GM12878 (cell line): Measurements from ENCODE around the gene ATP5ME. TPM values are rescaled to one million over a fixed set of nuclear protein-coding genes. Genes with fewer than 3 reads are reported as not detected.

ENCODE experiments used
- BRCA1 ChIP-seq: IDR thresholded peaks from 2 replicates; pipeline ENCODE4 v1.6.1; 2011; ENCODE audit warnings: low read depth, low read length, improper control_type of control experiment
- CBX5 ChIP-seq: sonication (generic); IDR thresholded peaks from 2 replicates; pipeline ENCODE4 v1.6.1; 2016; ENCODE audit warnings: low read depth, moderate library complexity, mild to moderate bottlenecking, inconsistent platforms
- FOS ChIP-seq: IDR thresholded peaks from 3 replicates; pipeline ENCODE4 v1.6.1; 2011; ENCODE audit warnings: borderline replicate concordance; ENCODE audit not compliant: insufficient read length; ENCODE audit errors: extremely low read depth
- FOXK2 ChIP-seq: fragments of 450-650 bp; IDR thresholded peaks from 2 replicates; pipeline ENCODE4 v1.6.1; 2017; ENCODE audit warnings: mild to moderate bottlenecking, moderate library complexity
- FOXM1 ChIP-seq: IDR thresholded peaks from 2 replicates; pipeline ENCODE4 v1.6.1; 2012; ENCODE audit warnings: low read depth, mild to moderate bottlenecking, inconsistent platforms, low read length, moderate library complexity
- MTA3 ChIP-seq: IDR thresholded peaks from 2 replicates; pipeline ENCODE4 v1.6.1; 2012; ENCODE audit warnings: low read length, inconsistent platforms, borderline replicate concordance
- MXI1 ChIP-seq: fragments of 150-350 bp; IDR thresholded peaks from 2 replicates; pipeline ENCODE4 v1.6.1; 2011; ENCODE audit warnings: low read depth, mild to moderate bottlenecking, inconsistent platforms, low read length, improper control_type of control experiment
- NR2C2 ChIP-seq: IDR thresholded peaks from 2 replicates; pipeline ENCODE4 v1.6.1; 2011; ENCODE audit warnings: borderline replicate concordance, low read depth; ENCODE audit not compliant: control insufficient read depth, insufficient read length
- POLR2AphosphoS2 ChIP-seq: IDR thresholded peaks from 2 replicates; pipeline ENCODE4 v1.6.1; 2011; ENCODE audit warnings: low read depth, mild to moderate bottlenecking, low read length, improper control_type of control experiment, moderate library complexity
- RAD21 ChIP-seq: IDR thresholded peaks from 2 replicates; pipeline ENCODE4 v1.6.1; 2011; ENCODE audit warnings: mild to moderate bottlenecking, low read depth, low read length, moderate library complexity; ENCODE audit not compliant: insufficient read depth
- RCOR1 ChIP-seq: conservative IDR thresholded peaks from 2 replicates; pipeline ENCODE4 v1.6.1; 2012; ENCODE audit warnings: low read depth, low read length, improper control_type of control experiment
- RELA ChIP-seq: fragments of 450-650 bp; IDR thresholded peaks from 2 replicates; pipeline ENCODE4 v1.8.0; 2014; ENCODE audit warnings: borderline replicate concordance; ENCODE audit not compliant: partially characterized antibody
- RFX5 ChIP-seq: IDR thresholded peaks from 2 replicates; pipeline ENCODE4 v1.6.1; 2011; ENCODE audit warnings: low read depth, low read length, improper control_type of control experiment
- RUNX3 ChIP-seq: IDR thresholded peaks from 2 replicates; pipeline ENCODE4 v1.6.1; 2012; ENCODE audit warnings: low read length, inconsistent platforms
- SIN3A ChIP-seq: IDR thresholded peaks from 2 replicates; pipeline ENCODE4 v1.6.1; 2012; ENCODE audit warnings: low read depth, low read length, improper control_type of control experiment
- SIX5 ChIP-seq: IDR thresholded peaks from 2 replicates; pipeline ENCODE4 v1.6.1; 2011; ENCODE audit warnings: mild to moderate bottlenecking, low read depth, low read length, moderate library complexity; ENCODE audit not compliant: severe bottlenecking
- SRF ChIP-seq, 2 experiments: IDR thresholded peaks; 2 replicates each; pipeline ENCODE4 v1.6.1; 2011; ENCODE audit warnings: low read depth in 2 of 2, low read length in 2 of 2, mild to moderate bottlenecking in 1 of 2, moderate library complexity in 1 of 2
- TAF1 ChIP-seq: IDR thresholded peaks from 2 replicates; pipeline ENCODE4 v1.6.1; 2011; ENCODE audit warnings: mild to moderate bottlenecking, low read depth, low read length, borderline replicate concordance
- TCF12 ChIP-seq: IDR thresholded peaks from 2 replicates; pipeline ENCODE4 v1.6.1; 2011; ENCODE audit warnings: low read depth, mild to moderate bottlenecking, low read length
- TCF3 ChIP-seq: IDR thresholded peaks from 2 replicates; pipeline ENCODE4 v1.6.1; 2012; ENCODE audit warnings: low read depth, mild to moderate bottlenecking, low read length, borderline replicate concordance; ENCODE audit not compliant: insufficient read depth
- YBX1 ChIP-seq: fragments of 450-650 bp; IDR thresholded peaks from 2 replicates; pipeline ENCODE4 v1.6.1; 2016; ENCODE audit warnings: antibody characterized with exemption
- ZNF207 ChIP-seq: fragments of 450-650 bp; IDR thresholded peaks from 2 replicates; pipeline ENCODE4 v1.6.1; 2014; ENCODE audit warnings: antibody characterized with exemption, mild to moderate bottlenecking, borderline replicate concordance
- polyA plus RNA-seq, 11 experiments: library from polyadenylated mRNA; depleted of rRNA in 4 of 11; unstranded in 6 of 11; stranded (reverse) in 5 of 11; fragments of >200 nt; fragmentation: Nextera tagmentation in 4 of 11; fragmentation: Illumina TruSeq in 1 of 11; extraction: Ambion mirVana in 4 of 11; extraction: Trizol in 1 of 11; gene quantifications; 1 replicate in 1 of 11; 2 replicates in 10 of 11; pipeline versions ENCODE4 v1.2.1 to v1.2.3, GENCODE V29; 2011 to 2016; ENCODE audit warnings: inconsistent platforms in 2 of 11, missing spikeins in 2 of 11, low read depth in 1 of 11
- total RNA-seq, 4 experiments: library from RNA; depleted of rRNA in 3 of 4; stranded (reverse); fragments of >200 nt in 3 of 4; fragmentation: Illumina TruSeq in 1 of 4; extraction: Trizol in 1 of 4; gene quantifications; 2 replicates each; pipeline versions ENCODE4 v1.2.1 to v1.2.3, GENCODE V29; 2013 to 2021
- TF ChIP-seq, protein P1 (sequence below): fragments of 450-650 bp; IDR thresholded peaks from 2 replicates; pipeline ENCODE4 v1.6.1; 2017; ENCODE audit warnings: low read depth, mild to moderate bottlenecking, moderate library complexity
- TF ChIP-seq, protein P2 (sequence below): IDR thresholded peaks from 2 replicates; pipeline ENCODE4 v1.6.1; 2012; ENCODE audit warnings: low read depth, low read length, improper control_type of control experiment
- TF ChIP-seq, protein P3 (sequence below): IDR thresholded peaks from 2 replicates; pipeline ENCODE4 v1.6.1; 2012; ENCODE audit warnings: low read depth, low read length, improper control_type of control experiment
- TF ChIP-seq, protein P4 (sequence below): fragments of 450-650 bp; IDR thresholded peaks from 2 replicates; pipeline ENCODE4 v1.6.1; 2014; ENCODE audit warnings: mild to moderate bottlenecking

ATP5ME gene
- total and polyA plus RNA-seq, 10 of the 15 experiments (the other 5 are each of a cell fraction or from before 2014, with no cell fraction given): 279 to 2,374 (median 509) TPM

DNA sequence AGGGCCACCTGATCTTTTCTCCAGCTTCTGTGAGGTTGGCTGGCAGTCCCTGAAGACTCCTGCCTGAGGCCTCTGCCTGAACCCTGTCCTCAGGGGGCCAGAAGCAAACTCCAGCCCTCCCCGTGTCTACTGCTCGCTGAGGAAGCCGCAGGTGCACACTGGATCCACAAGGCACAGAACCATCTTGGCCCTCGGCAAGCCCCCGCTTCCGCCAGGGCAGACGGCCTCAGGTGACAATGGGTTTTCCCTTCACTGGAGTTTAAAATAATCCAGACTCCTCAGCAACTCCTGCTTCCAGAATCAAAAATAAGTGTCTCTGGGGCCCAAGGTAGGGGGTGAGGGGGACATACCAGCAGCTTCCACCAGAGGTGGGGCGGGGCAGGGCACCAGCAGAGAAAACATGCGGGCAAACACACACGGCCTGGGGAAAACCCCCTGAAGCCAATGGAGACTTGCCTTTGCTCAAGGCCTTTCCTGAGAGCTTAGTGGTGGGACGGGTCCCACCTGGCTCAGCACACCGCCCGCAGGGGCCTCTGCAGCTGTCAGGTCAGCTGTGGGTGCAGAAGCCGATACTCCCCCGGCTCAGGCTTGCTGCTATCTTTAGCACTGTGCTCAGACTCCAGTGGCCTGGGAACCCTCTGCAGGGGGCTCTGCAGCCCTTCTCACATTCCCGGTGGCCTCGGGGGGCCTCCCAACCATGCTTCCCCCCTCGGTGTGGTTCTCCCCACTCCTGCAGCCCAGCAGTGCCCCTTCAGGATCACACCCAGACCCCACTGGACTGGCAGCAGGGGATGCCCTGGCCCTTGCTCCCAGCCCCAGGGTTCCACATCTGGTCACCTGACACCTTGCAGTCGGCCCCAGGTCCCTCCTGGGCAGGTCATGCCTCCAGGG is 2.1 kb upstream of the ATP5ME start (continued):
- no peak for TF ChIP-seq RELA
- TF ChIP-seq MTA3: no peak
- no peak for TF ChIP-seq RUNX3
- no peak for TF ChIP-seq FOXM1
- peak; percentile 82 for TF ChIP-seq TCF3
- TF ChIP-seq, protein P1, sequence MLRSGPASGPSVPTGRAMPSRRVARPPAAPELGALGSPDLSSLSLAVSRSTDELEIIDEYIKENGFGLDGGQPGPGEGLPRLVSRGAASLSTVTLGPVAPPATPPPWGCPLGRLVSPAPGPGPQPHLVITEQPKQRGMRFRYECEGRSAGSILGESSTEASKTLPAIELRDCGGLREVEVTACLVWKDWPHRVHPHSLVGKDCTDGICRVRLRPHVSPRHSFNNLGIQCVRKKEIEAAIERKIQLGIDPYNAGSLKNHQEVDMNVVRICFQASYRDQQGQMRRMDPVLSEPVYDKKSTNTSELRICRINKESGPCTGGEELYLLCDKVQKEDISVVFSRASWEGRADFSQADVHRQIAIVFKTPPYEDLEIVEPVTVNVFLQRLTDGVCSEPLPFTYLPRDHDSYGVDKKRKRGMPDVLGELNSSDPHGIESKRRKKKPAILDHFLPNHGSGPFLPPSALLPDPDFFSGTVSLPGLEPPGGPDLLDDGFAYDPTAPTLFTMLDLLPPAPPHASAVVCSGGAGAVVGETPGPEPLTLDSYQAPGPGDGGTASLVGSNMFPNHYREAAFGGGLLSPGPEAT: peak; percentile 61; the same call in 1 of the 2 replicates
- TF ChIP-seq TAF1: no peak
- no peak for TF ChIP-seq POLR2AphosphoS2
- no peak for TF ChIP-seq BRCA1
- TF ChIP-seq FOXK2: no peak
- 0 out of 2 replicates have a peak, but pooled peaks have one; percentile 7 for TF ChIP-seq MXI1
- TF ChIP-seq RFX5: no peak
- TF ChIP-seq, protein P2, sequence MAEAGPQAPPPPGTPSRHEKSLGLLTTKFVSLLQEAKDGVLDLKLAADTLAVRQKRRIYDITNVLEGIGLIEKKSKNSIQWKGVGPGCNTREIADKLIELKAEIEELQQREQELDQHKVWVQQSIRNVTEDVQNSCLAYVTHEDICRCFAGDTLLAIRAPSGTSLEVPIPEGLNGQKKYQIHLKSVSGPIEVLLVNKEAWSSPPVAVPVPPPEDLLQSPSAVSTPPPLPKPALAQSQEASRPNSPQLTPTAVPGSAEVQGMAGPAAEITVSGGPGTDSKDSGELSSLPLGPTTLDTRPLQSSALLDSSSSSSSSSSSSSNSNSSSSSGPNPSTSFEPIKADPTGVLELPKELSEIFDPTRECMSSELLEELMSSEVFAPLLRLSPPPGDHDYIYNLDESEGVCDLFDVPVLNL: no peak
- TF ChIP-seq ZNF207: no peak
- TF ChIP-seq YBX1: no peak
- no peak for TF ChIP-seq RCOR1
- TF ChIP-seq SIX5: no peak
- TF ChIP-seq TCF12: peak; percentile 94
- TF ChIP-seq, protein P3, sequence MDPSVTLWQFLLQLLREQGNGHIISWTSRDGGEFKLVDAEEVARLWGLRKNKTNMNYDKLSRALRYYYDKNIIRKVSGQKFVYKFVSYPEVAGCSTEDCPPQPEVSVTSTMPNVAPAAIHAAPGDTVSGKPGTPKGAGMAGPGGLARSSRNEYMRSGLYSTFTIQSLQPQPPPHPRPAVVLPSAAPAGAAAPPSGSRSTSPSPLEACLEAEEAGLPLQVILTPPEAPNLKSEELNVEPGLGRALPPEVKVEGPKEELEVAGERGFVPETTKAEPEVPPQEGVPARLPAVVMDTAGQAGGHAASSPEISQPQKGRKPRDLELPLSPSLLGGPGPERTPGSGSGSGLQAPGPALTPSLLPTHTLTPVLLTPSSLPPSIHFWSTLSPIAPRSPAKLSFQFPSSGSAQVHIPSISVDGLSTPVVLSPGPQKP: no peak
- no peak for TF ChIP-seq CBX5
- no peak for TF ChIP-seq NR2C2
- TF ChIP-seq RAD21: no peak
- TF ChIP-seq, protein P4, sequence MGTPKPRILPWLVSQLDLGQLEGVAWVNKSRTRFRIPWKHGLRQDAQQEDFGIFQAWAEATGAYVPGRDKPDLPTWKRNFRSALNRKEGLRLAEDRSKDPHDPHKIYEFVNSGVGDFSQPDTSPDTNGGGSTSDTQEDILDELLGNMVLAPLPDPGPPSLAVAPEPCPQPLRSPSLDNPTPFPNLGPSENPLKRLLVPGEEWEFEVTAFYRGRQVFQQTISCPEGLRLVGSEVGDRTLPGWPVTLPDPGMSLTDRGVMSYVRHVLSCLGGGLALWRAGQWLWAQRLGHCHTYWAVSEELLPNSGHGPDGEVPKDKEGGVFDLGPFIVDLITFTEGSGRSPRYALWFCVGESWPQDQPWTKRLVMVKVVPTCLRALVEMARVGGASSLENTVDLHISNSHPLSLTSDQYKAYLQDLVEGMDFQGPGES: no peak
- no peak for TF ChIP-seq SIN3A
- TF ChIP-seq FOS: no peak
- TF ChIP-seq SRF (IDR thresholded peaks at IDR 0.05; ENCODE audit: low read depth in 2 of 2, low read length in 2 of 2): no peak
